Measurements from ENCODE around the gene POLG.

POLG gene

DNA sequence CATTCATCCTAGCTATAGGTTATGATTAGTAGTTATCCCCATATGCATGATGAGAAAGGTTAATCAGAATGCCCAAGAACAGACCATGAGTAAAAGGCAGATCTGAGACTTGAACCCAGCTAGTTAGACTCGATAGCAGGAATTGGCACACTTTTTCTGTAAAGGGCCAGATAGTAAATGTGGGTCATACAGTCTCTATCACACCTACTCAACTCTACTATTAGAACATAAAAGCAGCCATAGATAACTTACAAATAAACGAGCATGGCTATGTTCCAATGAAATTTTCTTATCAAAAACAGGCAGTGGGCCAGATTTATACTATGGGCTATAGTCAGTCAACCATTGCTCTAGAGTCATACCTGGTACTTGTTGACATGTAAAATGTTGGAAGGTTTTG is 24.6 kb downstream of the POLG start:
- DNase-seq (ENCODE audit: low read depth), result no peak
- no peak overlapping the region for H3K4me3 ChIP-seq (ENCODE audit: low read length)
- TF ChIP-seq, protein P1, sequence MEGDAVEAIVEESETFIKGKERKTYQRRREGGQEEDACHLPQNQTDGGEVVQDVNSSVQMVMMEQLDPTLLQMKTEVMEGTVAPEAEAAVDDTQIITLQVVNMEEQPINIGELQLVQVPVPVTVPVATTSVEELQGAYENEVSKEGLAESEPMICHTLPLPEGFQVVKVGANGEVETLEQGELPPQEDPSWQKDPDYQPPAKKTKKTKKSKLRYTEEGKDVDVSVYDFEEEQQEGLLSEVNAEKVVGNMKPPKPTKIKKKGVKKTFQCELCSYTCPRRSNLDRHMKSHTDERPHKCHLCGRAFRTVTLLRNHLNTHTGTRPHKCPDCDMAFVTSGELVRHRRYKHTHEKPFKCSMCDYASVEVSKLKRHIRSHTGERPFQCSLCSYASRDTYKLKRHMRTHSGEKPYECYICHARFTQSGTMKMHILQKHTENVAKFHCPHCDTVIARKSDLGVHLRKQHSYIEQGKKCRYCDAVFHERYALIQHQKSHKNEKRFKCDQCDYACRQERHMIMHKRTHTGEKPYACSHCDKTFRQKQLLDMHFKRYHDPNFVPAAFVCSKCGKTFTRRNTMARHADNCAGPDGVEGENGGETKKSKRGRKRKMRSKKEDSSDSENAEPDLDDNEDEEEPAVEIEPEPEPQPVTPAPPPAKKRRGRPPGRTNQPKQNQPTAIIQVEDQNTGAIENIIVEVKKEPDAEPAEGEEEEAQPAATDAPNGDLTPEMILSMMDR (conservative IDR thresholded peaks at IDR 0.05; ENCODE audit: low read length), result no peak

DNA sequence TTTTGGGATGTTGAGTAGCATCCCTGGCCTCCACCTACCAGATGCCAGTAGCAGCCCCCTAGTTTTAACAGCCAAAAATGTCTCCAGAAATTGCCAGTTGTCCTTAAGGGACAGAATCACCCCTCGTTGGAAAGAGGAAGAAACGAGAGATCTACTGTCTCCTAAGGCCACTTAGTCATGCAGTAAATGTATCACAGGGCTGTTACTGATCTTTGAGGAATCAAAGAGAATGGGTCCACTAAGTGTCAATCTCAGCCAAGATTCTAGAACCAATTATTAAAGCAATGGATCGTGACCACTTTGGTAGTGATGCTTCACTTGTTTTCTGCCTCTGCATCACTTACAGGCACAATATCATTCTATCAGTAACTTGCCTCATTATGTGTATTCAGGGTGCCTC is 26.4 kb downstream of the POLG start:
- no peak for DNase-seq (ENCODE audit: low read depth)
- TF ChIP-seq, protein P1 (conservative IDR thresholded peaks at IDR 0.05; ENCODE audit: low read length), result no peak
- no peak overlapping the region for H3K4me3 ChIP-seq (ENCODE audit: low read length)

DNA sequence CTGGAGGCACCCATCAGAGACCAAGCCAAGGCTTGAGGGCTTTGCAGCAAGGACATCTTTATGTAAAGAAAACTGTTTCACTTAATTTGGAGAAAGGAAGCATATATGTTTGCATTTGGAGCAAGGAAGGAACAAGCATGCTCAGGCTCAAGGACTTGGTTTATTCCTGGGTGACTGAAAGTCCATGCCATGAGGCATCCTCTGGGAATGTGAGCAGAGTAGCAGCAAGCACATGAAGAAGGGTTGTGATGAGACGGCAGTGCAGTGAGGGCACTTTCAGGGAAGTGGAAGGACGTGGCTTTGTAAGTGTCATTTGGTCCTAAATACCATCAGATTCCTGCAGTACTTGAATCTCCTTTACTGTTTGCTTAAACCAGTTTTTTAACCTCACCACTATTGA is 26.8 kb downstream of the POLG start:
- TF ChIP-seq, protein P1 (conservative IDR thresholded peaks at IDR 0.05; ENCODE audit: low read length), result no peak
- peak; percentile 64 for DNase-seq (ENCODE audit: low read depth)
- H3K4me3 ChIP-seq (ENCODE audit: low read length), result no peak overlapping the region

DNA sequence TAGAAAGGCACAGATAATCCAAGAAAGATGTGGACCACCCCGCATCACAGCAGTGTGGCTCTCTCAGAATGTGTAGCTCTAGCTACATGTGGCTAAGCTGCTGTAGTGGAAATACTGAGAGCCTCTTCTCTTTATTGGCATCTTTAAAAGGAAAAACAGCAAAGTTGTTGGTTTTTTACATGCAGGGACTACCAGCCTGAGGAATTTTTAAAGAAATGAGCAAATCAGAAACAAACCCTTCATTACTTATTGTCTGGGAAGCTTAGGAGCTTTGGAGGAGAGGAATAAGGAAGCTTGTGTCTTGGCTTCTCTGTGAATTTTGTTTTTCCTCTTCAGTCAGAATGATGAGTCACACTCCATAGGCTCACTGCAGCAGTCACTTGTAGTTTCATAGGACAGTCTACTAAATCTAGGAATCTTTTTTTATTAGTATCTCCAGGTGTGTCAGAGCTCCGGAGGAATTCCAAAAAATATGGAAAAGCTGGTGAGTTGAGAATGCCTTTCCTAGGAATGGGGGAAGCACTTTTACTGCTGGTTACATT is 27.5 kb downstream of the POLG start:
- peak; percentile 29 for DNase-seq (ENCODE audit: low read depth)
- TF ChIP-seq, protein P1 (conservative IDR thresholded peaks at IDR 0.05; ENCODE audit: low read length), result no peak
- H3K4me3 ChIP-seq (ENCODE audit: low read length), result no peak overlapping the region

DNA sequence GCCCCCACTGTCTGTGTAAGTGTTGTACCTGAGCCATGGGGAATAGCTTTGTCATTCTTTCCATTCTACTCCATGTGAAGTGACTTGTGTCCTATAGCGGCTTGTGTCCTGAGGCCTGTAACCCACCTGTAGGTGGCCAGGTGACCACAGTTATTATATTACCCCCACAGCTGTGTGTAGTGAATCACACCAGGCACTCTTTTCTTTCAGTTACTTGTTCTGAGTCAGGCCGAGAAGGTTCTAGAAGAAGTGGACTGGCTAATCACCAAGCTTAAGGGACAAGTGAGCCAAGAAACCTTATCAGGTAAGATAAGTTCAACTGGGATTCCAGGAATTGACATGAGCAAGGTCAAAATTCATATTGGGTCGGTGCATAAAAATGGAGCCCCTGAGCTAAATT is 29.2 kb downstream of the POLG start:
- TF ChIP-seq, protein P1 (conservative IDR thresholded peaks at IDR 0.05; ENCODE audit: low read length), result no peak
- no peak for DNase-seq (ENCODE audit: low read depth)
- H3K4me3 ChIP-seq (ENCODE audit: low read length), result no peak overlapping the region

DNA sequence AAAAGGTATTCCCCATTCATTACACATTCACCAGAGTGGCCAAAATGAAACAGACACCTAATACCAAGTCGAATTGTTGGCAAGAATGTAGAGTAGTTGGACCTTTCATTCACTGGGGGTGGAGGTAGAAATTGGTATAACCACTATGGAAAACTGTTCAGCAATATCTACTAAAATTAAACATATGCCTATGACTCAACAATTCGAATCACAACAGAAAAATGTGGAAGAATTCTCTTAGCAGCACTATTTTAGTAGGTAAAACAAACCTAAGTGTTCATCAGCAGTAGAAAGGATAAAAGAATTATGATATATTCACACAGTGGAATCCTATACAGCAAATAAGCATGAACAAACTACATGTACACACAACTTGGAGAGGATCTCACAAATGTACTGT is 30.6 kb downstream of the POLG start:
- DNase-seq (ENCODE audit: low read depth), result no peak
- TF ChIP-seq, protein P1 (conservative IDR thresholded peaks at IDR 0.05; ENCODE audit: low read length), result no peak
- H3K4me3 ChIP-seq (ENCODE audit: low read length), result no peak overlapping the region

DNA sequence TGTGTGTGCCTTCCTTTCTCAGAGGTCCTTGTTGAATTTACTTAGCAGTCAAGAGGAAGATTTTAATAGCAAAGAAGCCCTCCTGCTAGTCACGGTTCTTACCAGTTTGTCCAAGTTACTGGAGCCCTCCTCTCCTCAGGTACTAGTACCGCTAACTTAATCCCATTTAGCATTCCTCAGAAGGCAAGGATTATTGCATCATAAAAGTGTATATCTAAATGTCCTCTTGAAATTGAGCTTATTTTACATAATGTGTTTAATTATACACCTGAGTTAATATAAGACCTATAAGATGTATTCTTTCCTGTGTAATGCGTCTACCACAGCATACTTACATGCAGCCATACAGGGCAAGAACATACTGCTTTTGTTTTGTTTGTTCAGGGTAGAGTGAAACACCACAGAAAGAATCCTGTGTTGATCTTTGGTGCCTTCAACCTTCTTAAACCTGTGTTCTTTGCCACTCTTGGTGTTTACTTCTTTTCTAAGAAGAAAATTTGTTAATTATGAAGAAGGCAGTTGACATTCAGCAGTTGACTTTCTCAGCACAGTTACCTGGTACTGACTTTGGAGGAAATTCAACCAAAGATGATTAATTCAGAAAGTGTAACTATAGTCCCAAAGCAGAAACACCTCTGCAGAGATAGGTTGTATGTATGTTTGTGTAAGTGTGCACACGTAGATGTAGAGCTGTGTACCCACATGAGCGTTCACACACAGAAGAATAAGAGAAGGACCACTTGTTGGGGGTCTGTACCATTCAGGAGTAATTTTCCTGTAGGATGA is 33.1 kb downstream of the POLG start:
- H3K4me3 ChIP-seq (ENCODE audit: low read length), result no peak overlapping the region
- no peak for DNase-seq (ENCODE audit: low read depth)
- TF ChIP-seq, protein P1 (conservative IDR thresholded peaks at IDR 0.05; ENCODE audit: low read length), result no peak
